Measurements from ENCODE around the gene RAB11B.

Gene RAB11B

GRCh38 chr19:8393192-8393870 is 3.2 kb downstream of the RAB11B start:
- DNase-seq (ENCODE audit: extremely low read depth, low read depth) = no peak
- no peak for TF ChIP-seq CTCF (IDR thresholded peaks at IDR 0.05; ENCODE audit: low read depth, low read length, missing control alignments)
- no peak overlapping the region for H3K4me3 ChIP-seq (replicated peaks; ENCODE audit: low read depth, low read length)

- no peak overlapping the region for H3K4me3 ChIP-seq (replicated peaks; ENCODE audit: low read depth, low read length)
- no peak for TF ChIP-seq CTCF (IDR thresholded peaks at IDR 0.05; ENCODE audit: low read depth, low read length, missing control alignments)
- no peak for DNase-seq (ENCODE audit: extremely low read depth, low read depth)
These were observed 3.7 kb downstream of the RAB11B start for GRCh38 chr19:8393871-8394250.

GRCh38 chr19:8395621-8396082 is 5.5 kb downstream of the RAB11B start:
- H3K4me3 ChIP-seq (replicated peaks; ENCODE audit: low read depth, low read length) = no peak overlapping the region
- no peak for DNase-seq (ENCODE audit: extremely low read depth, low read depth)
- TF ChIP-seq CTCF (IDR thresholded peaks at IDR 0.05; ENCODE audit: low read depth, low read length, missing control alignments) = no peak

- no peak for DNase-seq (ENCODE audit: extremely low read depth, low read depth)
- H3K4me3 ChIP-seq (replicated peaks; ENCODE audit: low read depth, low read length) = no peak overlapping the region
- TF ChIP-seq CTCF (IDR thresholded peaks at IDR 0.05; ENCODE audit: low read depth, low read length, missing control alignments) = no peak
These were observed 6.0 kb downstream of the RAB11B start for GRCh38 chr19:8396185-8396562.

- TF ChIP-seq CTCF (IDR thresholded peaks at IDR 0.05; ENCODE audit: low read depth, low read length, missing control alignments) = peak; percentile 68
- no peak overlapping the region for H3K4me3 ChIP-seq (replicated peaks; ENCODE audit: low read depth, low read length)
- DNase-seq (ENCODE audit: extremely low read depth, low read depth) = peak; percentile 24
These were observed 6.5 kb downstream of the RAB11B start for GRCh38 chr19:8396563-8397203.

- no peak for DNase-seq (ENCODE audit: extremely low read depth, low read depth)
- no peak for TF ChIP-seq CTCF (IDR thresholded peaks at IDR 0.05; ENCODE audit: low read depth, low read length, missing control alignments)
- no peak overlapping the region for H3K4me3 ChIP-seq (replicated peaks; ENCODE audit: low read depth, low read length)
These were observed 7.1 kb downstream of the RAB11B start for GRCh38 chr19:8397271-8397670.

Data from HFF-Myc (cell line).